ENCODE measurements around the gene CCDC134.

DNA sequence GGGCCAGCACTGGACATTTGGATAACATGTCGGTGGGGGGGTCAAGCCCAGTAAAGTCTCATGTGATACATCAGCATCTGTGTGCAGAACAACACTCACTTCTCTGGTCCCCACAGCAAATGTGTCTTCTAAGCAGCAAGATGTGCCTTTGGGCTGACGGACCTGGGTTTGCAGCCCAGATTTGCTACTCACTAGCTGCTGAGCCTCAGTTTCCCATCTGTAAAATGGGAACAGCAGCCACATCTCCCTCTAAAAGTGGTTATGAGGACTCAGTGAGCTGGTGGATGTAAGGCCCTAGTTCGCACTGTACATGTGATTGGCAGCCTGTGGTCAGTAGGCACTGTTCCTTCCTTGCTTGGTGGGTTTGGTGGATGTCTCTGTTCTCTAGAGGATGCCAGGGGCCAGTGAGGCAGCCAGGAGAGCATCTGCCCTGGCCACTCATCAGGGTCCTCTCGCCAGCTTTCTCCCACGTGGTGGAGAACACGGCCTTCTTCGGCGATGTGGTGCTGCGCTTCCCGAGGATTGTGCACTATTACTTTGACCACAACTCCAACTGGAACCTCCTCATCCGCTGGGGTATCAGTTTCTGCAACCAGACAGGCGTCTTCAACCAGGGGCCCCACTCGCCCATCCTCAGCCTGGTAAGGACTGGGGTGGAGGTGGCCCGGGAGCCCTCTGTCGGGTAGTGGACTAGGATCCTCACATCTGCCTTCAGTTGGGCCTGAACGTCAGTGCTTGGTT lies 12.5 kb downstream of the CCDC134 start:
- TF ChIP-seq, protein P1, sequence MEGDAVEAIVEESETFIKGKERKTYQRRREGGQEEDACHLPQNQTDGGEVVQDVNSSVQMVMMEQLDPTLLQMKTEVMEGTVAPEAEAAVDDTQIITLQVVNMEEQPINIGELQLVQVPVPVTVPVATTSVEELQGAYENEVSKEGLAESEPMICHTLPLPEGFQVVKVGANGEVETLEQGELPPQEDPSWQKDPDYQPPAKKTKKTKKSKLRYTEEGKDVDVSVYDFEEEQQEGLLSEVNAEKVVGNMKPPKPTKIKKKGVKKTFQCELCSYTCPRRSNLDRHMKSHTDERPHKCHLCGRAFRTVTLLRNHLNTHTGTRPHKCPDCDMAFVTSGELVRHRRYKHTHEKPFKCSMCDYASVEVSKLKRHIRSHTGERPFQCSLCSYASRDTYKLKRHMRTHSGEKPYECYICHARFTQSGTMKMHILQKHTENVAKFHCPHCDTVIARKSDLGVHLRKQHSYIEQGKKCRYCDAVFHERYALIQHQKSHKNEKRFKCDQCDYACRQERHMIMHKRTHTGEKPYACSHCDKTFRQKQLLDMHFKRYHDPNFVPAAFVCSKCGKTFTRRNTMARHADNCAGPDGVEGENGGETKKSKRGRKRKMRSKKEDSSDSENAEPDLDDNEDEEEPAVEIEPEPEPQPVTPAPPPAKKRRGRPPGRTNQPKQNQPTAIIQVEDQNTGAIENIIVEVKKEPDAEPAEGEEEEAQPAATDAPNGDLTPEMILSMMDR (IDR thresholded peaks at IDR 0.05): no peak
- no peak for TF ChIP-seq POLR2A (IDR thresholded peaks at IDR 0.05)
